NCI-H526 (cell line): ENCODE results near the gene DGCR6L.
"Not testable (repeated sequence)": the region's sequence is repeated elsewhere in the genome, so short reads cannot be mapped to it uniquely, and the experiment has no call there.

Source experiments
- DNase-seq, 2 experiments: peaks; one replicate each; lab custom pipeline; 2025; lab: John Stamatoyannopoulos, UW

The DGCR6L gene

GRCh38 chr22:20325996-20326395, 6.1 kb upstream of the DGCR6L start:
- not testable (repeated sequence) for DNase-seq

GRCh38 chr22:20324139-20324516, 4.3 kb upstream of the DGCR6L start:
- no peak for DNase-seq

- not testable (repeated sequence) for DNase-seq
These were observed 1.8 kb upstream of the DGCR6L start for GRCh38 chr22:20321552-20322211.

GRCh38 chr22:20320659-20321551, 1.0 kb upstream of the DGCR6L start:
- not testable (repeated sequence) for DNase-seq

GRCh38 chr22:20319041-20319744, 667 bp downstream of the DGCR6L start:
- peak in 1 of 2 experiments; percentile 43 for DNase-seq

GRCh38 chr22:20318043-20318688, 1.7 kb downstream of the DGCR6L start:
- not testable (repeated sequence) for DNase-seq

GRCh38 chr22:20317402-20318042, 2.3 kb downstream of the DGCR6L start:
- DNase-seq: peak in 1 of 2 experiments; percentile 28

GRCh38 chr22:20316844-20317401, 2.9 kb downstream of the DGCR6L start:
- no peak for DNase-seq

GRCh38 chr22:20316217-20316843, 3.5 kb downstream of the DGCR6L start:
- no peak for DNase-seq

GRCh38 chr22:20315337-20316216, 4.3 kb downstream of the DGCR6L start:
- no peak for DNase-seq

GRCh38 chr22:20314741-20315336, 5.0 kb downstream of the DGCR6L start:
- DNase-seq: not testable (repeated sequence)

GRCh38 chr22:20314206-20314605, 5.7 kb downstream of the DGCR6L start:
- DNase-seq: not testable (repeated sequence)

GRCh38 chr22:20313306-20314077, 6.4 kb downstream of the DGCR6L start:
- DNase-seq: not testable (repeated sequence)

GRCh38 chr22:20312396-20313191, 7.3 kb downstream of the DGCR6L start:
- DNase-seq: no peak

GRCh38 chr22:20311249-20312062, 8.4 kb downstream of the DGCR6L start:
- not testable (repeated sequence) for DNase-seq

- not testable (repeated sequence) for DNase-seq
These were observed 9.1 kb downstream of the DGCR6L start for GRCh38 chr22:20310773-20311172.

- DNase-seq: not testable (repeated sequence)
These were observed 9.7 kb downstream of the DGCR6L start for GRCh38 chr22:20310180-20310579.
